ENCODE results near the gene FLAD1. TPM values are rescaled to one million over a fixed set of nuclear protein-coding genes. Genes with fewer than 3 reads are reported as not detected.

FLAD1 gene
- total RNA-seq, 4 donors from 2014 or later: 19.5 to 29.6 (median 23.0) TPM

DNA sequence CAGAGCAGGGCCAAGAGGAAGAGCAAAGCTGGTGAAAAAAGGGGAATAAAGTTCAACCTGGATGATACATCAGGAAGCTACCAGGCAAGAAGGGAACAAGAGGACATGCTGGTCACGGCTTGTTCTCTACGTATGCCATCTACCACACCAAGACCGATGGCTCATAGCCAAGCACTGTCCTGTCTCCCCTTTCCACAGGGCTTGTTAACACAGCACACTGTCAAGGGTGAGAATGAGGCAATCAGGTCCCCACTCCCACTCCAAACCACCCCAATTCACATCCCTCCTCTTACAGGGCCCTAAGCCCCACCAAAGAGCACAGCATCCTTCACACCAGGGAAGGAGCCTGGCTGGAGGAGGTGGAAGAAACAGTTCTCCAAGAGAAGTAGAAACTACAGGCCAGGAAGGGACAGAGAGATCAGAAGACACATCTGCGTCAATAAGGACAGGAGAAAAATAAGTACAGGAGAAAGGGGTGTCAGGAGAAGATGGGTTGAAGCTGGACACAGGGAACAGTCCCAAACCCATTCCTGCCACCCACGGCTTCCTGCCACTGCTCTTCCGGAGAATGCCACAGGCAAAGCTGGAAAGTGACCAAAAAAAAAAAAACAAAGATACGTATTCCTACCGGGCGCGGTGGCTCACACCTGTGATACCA lies 11.7 kb upstream of the FLAD1 start:
- 56% methylated on average over 10 of the region's 10 CpGs for whole genome bisulfite sequencing
- peak overlapping the region; percentile 96 to 98 (median 96) for H3K27ac ChIP-seq (replicated peaks in 1 of 4)
- H3K4me1 ChIP-seq: peaks cover 58 to 82% (median 73%) of the 10 kb centered on the region in 4 donors
- intact Hi-C loops (cut with DNase I): no loop called here
- DNase-seq (ENCODE audit: extremely low spot score): no peak
- peaks cover 1 to 30% (median 21%) of the 10 kb centered on the region in 4 donors for H3K36me3 ChIP-seq
- no peaks in the 10 kb centered on the region for H3K27me3 ChIP-seq
- H3K9me3 ChIP-seq: no peaks in the 10 kb centered on the region
- H3K4me3 ChIP-seq: peak overlapping the region; percentile 51 to 56 (median 54)
- TF ChIP-seq EP300 (IDR thresholded peaks at IDR 0.05) (no peak), POLR2AphosphoS5 (IDR thresholded peaks at IDR 0.05) (no peak)

DNA sequence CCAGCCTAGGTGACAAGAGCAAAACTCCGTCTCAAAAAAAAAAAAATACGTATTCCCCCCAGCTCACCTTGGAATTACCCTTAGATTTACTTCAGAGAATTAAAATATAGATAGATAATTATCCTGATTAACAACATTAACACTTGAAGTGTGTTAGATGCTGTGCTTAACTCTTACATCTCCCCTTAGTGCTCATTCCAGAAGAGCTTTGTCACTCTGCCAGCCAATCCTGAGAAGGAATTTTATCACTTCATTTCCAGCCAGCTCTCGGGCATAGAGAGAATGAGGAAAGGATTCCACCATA lies 11.0 kb upstream of the FLAD1 start:
- Histone ChIP-seq H3K36me3 (peaks cover 0 to 23% (median 14%) of the 10 kb centered on the region in 4 donors), H3K9me3 (no peaks in the 10 kb centered on the region), H3K27ac (replicated peaks in 1 of 4) (peak overlapping the region; percentile 96 to 98 (median 96)), H3K27me3 (no peaks in the 10 kb centered on the region), H3K4me3 (peak overlapping the region; percentile 63 to 77 (median 70)), H3K4me1 (peaks cover 58 to 78% (median 72%) of the 10 kb centered on the region in 4 donors)
- WGBS: 61% methylated on average over 3 of the region's 3 CpGs
- TF ChIP-seq POLR2A (IDR thresholded peaks at IDR 0.05; ENCODE audit: low read depth) (peak; percentile 53), EP300 (IDR thresholded peaks at IDR 0.05) (no peak)
- DNase-seq (ENCODE audit: extremely low spot score): no peak
- intact Hi-C loops (cut with DNase I): no loop called here

- no peaks in the 10 kb centered on the region for H3K9me3 ChIP-seq
- peak overlapping the region; percentile 96 to 98 (median 96) for H3K27ac ChIP-seq (replicated peaks in 1 of 4)
- 38% methylated on average over 18 of the region's 18 CpGs for WGBS
- peaks cover 55 to 72% (median 68%) of the 10 kb centered on the region in 4 donors for H3K4me1 ChIP-seq
- H3K4me3 ChIP-seq: peak overlapping the region; percentile 63 to 77 (median 70)
- intact Hi-C loops (cut with DNase I): no loop called here
- no peak for TF ChIP-seq POLR2A (IDR thresholded peaks at IDR 0.05; ENCODE audit: low read depth)
- peak; percentile 79 for TF ChIP-seq EP300 (IDR thresholded peaks at IDR 0.05)
- TF ChIP-seq POLR2AphosphoS5 (IDR thresholded peaks at IDR 0.05): peak in 1 of 2 donors; percentile 72
- TF ChIP-seq, protein P1, sequence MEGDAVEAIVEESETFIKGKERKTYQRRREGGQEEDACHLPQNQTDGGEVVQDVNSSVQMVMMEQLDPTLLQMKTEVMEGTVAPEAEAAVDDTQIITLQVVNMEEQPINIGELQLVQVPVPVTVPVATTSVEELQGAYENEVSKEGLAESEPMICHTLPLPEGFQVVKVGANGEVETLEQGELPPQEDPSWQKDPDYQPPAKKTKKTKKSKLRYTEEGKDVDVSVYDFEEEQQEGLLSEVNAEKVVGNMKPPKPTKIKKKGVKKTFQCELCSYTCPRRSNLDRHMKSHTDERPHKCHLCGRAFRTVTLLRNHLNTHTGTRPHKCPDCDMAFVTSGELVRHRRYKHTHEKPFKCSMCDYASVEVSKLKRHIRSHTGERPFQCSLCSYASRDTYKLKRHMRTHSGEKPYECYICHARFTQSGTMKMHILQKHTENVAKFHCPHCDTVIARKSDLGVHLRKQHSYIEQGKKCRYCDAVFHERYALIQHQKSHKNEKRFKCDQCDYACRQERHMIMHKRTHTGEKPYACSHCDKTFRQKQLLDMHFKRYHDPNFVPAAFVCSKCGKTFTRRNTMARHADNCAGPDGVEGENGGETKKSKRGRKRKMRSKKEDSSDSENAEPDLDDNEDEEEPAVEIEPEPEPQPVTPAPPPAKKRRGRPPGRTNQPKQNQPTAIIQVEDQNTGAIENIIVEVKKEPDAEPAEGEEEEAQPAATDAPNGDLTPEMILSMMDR (IDR thresholded peaks at IDR 0.05): no peak
- H3K36me3 ChIP-seq: peaks cover 0 to 17% (median 9%) of the 10 kb centered on the region in 4 donors
- no peak for DNase-seq (ENCODE audit: extremely low spot score)
- no peaks in the 10 kb centered on the region for H3K27me3 ChIP-seq
Measured at GRCh38 chr1:154972517-154973343, 10.4 kb upstream of the FLAD1 start.

DNA sequence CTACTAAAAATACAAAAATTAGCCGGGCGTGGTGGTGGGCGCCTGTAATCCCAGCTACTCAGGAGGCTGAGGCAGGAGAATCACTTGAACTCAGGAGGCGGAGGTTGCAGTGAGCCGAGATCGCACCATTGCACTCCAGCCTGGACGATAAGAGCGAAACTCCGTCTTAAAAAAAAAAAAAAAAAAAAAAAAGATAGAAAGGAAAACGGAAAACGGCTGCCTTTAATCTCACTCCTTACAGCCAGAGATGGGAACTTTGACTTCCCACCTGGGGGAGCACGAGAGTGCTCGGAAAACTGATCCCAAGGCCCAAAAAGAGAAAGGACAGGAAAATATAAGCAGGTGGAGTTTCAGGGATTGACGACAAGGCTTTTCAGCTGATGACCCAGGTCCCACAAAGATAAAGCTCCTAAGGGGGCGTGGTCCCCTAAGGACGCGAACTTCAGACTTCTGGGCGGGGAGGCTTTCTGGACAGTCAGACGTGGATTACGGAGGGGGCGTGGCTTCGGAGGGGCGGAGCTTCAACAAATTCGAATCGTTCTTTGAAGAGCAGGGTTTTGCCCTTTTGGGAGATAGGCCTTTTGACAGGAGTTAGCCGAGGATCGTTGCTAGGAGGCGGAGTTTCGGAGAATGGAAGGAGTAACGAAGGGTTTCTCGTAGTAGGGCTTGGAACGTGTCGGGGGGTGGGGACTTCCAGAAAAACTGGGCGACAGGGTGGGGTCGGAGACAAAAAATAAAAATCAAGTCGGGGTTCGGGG lies 9.6 kb upstream of the FLAD1 start:
- H3K4me1 ChIP-seq: peaks cover 48 to 67% (median 60%) of the 10 kb centered on the region in 4 donors
- no peaks in the 10 kb centered on the region for H3K27me3 ChIP-seq
- H3K9me3 ChIP-seq: no peaks in the 10 kb centered on the region
- peak; percentile 99 for DNase-seq (ENCODE audit: extremely low spot score)
- intact Hi-C loops (cut with DNase I): no loop called here
- H3K4me3 ChIP-seq: peak overlapping the region; percentile 63 to 77 (median 70)
- H3K36me3 ChIP-seq: peaks cover 0 to 15% (median 2%) of the 10 kb centered on the region in 4 donors
- H3K27ac ChIP-seq (replicated peaks in 1 of 4): peak overlapping the region; percentile 96 to 98 (median 96)
- 6% methylated on average over 37 of the region's 37 CpGs for WGBS
- TF ChIP-seq POLR2A (IDR thresholded peaks at IDR 0.05; ENCODE audit: low read depth) (peak; percentile 20), EP300 (IDR thresholded peaks at IDR 0.05) (no peak), POLR2AphosphoS5 (IDR thresholded peaks at IDR 0.05) (peak in 1 of 2 donors; percentile 88)
- TF ChIP-seq, protein P1 (IDR thresholded peaks at IDR 0.05): peak in 2 of 3 experiments; percentile 20 to 37

- no peak for TF ChIP-seq EP300 (IDR thresholded peaks at IDR 0.05)
- peak in 1 of 2 donors; percentile 82 for TF ChIP-seq POLR2AphosphoS5 (IDR thresholded peaks at IDR 0.05)
- peak; percentile 77 for TF ChIP-seq POLR2A (IDR thresholded peaks at IDR 0.05; ENCODE audit: low read depth)
- Histone ChIP-seq H3K27ac (replicated peaks in 1 of 4) (peak within 1 kb of the TSS; percentile 96 to 98 (median 96)), H3K36me3 (peaks cover 0 to 11% (median 2%) of the 10 kb centered on the region in 4 donors), H3K27me3 (no peaks in the 10 kb centered on the region), H3K9me3 (no peaks in the 10 kb centered on the region), H3K4me3 (peak within 1 kb of the TSS; percentile 63 to 77 (median 70)), H3K4me1 (peaks cover 41 to 60% (median 53%) of the 10 kb centered on the region in 4 donors)
- WGBS: under 1% methylated on average over 47 of the region's 47 CpGs
- intact Hi-C loops (cut with DNase I): no loop called here
- DNase-seq (ENCODE audit: extremely low spot score): peak; percentile 100
Measured at GRCh38 chr1:154974102-154974807, 8.9 kb upstream of the FLAD1 start, which contains the start of gene CKS1B. TSS of gene CKS1B (plus strand) at chr1:154974681. CDS start at chr1:154974746, 65 bp downstream.
